AG09309 (cell line): ENCODE results near the gene ACTR8.

Experiments
- DNase-seq: peaks from one replicate; pipeline ENCODE4 v3.0.0-alpha.2; 2010; ENCODE audit warnings: low read depth
- H3K4me3 ChIP-seq: 2 replicates; pipeline ENCODE4 v1.5.1; 2011; ENCODE audit warnings: mild to moderate bottlenecking, low read depth, low read length, moderate library complexity; ENCODE audit not compliant: control insufficient read depth
- CTCF ChIP-seq: IDR thresholded peaks from 2 replicates; pipeline ENCODE4 v1.5.1; 2011; ENCODE audit warnings: mild to moderate bottlenecking, low read depth, low read length, inconsistent platforms; ENCODE audit not compliant: insufficient read depth, control insufficient read depth; ENCODE audit errors: missing control alignments

ACTR8 gene

GRCh38 chr3:53850895-53851294, 31.1 kb downstream of the ACTR8 start:
- no peak overlapping the region for H3K4me3 ChIP-seq
- DNase-seq = no peak
- no peak for TF ChIP-seq CTCF

GRCh38 chr3:53849916-53850315, 32.0 kb downstream of the ACTR8 start:
- TF ChIP-seq CTCF = no peak
- no peak overlapping the region for H3K4me3 ChIP-seq
- no peak for DNase-seq

- no peak for DNase-seq
- no peak overlapping the region; the same call in 1 of the 2 replicates for H3K4me3 ChIP-seq
- no peak for TF ChIP-seq CTCF
Measured at GRCh38 chr3:53846851-53847155, 35.1 kb downstream of the ACTR8 start.

DNA sequence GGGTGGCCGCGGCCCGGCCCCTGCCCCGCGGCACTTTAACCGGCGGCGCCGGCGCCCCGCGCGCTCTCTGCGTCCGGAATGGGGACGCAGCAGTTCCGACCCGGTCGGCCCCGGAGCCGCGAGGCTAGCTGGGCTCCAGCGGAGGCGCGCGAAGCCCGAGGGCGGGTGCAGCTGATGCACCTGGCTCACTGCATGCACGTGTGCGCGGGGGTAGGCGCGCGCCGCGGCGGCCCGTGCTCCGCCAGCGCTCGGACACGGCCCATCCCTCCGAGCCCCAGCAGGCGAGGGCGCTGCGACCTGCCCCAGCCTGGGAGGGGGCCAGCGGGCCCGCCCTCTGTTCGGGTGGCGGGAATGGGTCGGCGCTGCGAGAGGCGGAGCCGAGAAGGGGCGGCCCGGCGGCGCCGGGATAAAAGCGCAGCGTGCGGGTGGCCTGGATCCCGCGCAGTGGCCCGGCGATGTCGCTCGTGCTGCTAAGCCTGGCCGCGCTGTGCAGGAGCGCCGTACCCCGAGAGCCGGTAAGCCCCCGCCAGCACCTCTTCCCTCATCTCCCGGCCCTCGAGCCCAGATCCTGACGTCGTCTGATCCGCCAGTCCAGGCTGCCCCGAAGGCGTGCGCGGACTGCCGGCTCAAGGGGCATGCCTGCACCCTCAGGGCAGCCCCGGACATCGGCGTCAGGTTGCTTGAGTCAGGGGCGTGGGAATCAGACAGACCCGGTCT, 35.7 kb downstream of the ACTR8 start, which contains the start of the genes CHDH and IL17RB:
TSS of gene CHDH (minus strand) at position 286 of the 717 bp plus-strand sequence. CDS start 22,411 bp downstream, outside the sequence.
TSS of gene IL17RB (plus strand) at position 435 of the 717 bp plus-strand sequence. CDS start at position 456, 21 bp downstream.
- no peak for DNase-seq
- H3K4me3 ChIP-seq = peak within 1 kb of the TSS; percentile 49
- no peak for TF ChIP-seq CTCF

GRCh38 chr3:53845881-53846133, 36.1 kb downstream of the ACTR8 start:
- no peak for DNase-seq
- no peak for TF ChIP-seq CTCF

DNA sequence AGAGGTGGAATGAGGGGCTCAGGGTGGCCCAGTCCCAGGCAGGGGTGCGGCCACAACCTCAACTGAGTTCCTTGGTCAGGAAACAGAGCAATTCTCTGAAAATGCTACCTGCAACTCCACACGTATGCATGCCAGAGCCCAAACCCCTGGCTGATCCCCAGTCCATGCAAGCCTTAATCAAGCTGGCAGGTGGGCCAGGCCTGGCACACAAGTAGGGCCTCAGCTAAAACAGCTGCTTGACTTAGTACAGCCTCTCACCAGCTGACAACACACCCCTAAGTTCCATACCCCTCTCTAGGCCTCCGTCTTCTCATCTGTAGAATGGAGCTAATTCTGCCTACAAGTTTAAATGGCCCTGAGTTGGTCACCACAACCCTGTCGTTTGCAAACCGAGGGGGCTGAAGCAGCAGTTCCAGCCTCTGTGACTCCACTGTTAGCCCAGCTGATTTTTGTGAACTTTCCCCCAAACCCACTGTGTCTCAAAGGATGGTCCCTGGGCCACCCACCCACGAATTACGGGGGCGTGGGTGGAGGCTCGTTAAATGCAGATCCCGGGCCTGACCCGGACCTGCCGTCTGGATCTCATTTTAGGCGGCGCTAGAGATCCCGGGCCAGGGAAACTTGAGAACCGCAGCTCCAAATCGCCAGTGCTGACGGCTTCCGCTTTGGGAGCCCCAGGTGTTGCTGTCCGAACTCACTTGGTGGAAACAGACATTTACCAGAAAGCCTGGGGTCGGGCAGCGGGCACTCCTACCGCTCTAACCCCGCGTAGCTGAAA, 36.7 kb downstream of the ACTR8 start:
- H3K4me3 ChIP-seq = peak overlapping the region; percentile 49
- TF ChIP-seq CTCF = peak; percentile 42
- DNase-seq = no peak

More at GRCh38 chr3:53845881-53846133, 36.1 kb downstream of the ACTR8 start:
- peak overlapping the region; percentile 49 for H3K4me3 ChIP-seq
